GM21367 (cell line): ENCODE data around the gene PCMT1.
"Not testable (repeated sequence)": the region's sequence is repeated elsewhere in the genome, so short reads cannot be mapped to it uniquely, and the experiment has no call there.

Experiments
- ATAC-seq: cut with Tn5 transposase; IDR thresholded peaks from one replicate; pipeline ENCODE4 v1.9.1; 2021; ENCODE audit not compliant: unreplicated experiment

PCMT1 gene

DNA sequence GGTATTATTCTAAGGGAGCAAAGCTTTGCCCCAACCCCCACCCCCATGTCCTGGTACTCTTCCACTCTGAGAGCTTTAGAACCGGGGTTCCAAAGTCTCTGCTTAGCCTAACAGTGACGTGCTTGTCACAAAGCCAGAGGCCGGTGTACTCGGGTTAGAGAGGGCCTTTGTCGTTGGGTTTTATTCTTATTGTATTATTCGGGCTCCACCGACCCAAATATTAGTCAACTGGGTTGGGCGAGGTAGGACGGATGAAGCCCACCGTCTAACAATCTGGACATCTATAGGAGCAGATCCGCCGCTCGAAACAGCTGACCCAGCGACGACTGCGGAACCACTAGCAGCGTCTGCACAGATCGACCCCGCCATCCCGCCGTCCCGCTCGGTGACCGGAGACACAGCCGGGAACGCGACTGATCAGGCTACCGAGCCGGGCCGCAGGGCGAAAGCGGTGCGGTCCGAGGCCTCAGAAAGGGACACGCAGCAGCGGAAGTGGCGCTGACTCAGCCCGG lies 403 bp upstream of the PCMT1 start:
- not testable (repeated sequence) for ATAC-seq

DNA sequence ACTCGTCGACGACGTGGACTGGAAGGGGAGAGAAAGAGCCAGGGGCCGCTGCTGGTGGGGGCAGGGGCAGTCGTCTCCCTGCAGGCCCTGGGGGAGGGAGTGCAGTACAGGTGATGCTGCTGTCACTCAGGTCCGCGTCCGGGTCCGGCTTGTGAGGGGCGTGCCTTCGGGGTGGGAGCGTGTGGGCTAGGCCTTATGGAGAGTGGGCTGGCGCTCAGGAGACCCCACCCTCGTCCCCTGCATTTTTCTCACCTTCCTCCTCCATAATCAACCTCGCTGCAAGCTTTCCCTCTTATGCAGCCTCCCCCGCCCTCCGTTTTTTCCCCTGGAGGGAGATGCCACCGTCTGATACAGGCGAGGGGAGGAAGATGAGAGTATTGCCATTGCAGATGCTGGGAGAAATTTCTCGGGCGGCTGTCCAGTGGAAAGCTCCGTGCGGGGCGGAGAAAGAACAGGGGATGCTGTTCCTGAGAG lies 632 bp downstream of the PCMT1 start:
- ATAC-seq = peak; percentile 41

DNA sequence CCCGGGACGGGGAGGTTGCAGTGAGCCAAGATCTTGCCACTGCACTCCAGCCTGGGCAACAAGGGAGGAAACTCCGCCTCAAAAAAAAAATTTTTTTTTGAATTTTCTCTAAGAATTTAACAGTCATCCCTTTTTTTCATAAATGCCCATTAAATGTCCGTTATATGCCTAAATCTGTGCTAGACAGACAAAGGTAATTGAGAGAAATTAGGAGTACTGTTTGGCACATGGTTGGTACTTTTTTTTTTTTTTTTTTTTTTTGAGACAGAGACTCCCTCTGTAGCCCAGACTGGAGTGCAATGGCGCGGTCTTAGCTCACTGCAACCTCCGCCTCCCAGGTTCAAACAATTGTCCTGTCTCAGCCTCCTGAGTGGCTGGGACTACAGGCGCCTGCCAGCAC lies 1.7 kb downstream of the PCMT1 start:
- no peak for ATAC-seq

DNA sequence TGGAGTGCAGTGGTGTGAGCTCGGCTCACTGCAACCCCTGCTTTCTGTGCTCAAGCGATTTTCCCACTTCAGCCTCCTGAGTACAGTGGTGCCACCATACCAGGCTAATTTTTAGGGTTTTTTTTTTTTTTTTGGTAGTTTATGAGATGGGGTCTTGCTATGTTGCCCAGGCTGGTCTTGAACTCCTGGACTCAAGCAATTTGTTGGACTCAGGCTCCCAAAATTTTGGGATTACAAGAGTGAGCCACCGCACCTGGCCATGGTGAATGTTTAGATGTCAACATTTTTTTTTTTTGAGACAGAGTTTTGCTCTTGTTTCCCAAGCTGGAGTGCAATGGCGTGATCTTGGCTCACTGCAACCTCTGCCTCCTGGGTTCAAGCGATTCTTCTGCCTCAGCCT lies 2.4 kb downstream of the PCMT1 start:
- ATAC-seq = not testable (repeated sequence)

DNA sequence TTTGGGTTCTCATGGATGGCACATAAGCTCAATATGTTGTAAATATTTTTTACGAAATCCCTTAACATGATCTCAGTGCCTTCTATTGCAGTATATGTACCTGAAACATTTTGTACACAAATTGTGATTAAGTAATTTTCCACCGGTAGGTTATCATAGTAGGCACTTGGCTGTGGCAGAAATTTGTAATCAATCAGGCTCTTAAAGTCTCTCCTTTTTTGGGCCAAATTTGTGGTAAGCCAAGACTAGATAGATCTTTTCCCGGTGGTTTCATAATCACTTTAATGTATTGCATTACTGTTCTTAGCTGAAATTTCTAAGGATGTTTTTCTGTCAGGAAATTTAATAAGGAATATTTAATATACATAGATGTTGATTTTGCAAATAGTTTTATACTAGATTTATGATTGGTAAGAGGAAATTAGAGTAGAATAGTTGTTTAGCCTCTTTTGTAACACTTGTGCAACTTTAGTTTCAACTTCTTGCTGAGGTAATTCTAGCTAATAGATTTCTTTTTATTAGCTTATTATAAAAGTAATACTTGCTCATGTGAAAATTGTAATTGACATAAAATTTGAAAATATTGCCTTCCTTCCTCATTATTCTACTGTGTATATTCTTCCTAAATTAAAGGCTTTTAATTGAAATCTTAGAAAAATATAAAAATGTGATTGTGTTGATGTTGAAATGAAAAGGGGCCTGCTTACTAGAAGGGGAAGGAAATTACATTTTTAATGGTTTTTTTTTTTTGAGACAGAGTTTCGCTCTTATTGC lies 3.2 kb downstream of the PCMT1 start:
- ATAC-seq = no peak

DNA sequence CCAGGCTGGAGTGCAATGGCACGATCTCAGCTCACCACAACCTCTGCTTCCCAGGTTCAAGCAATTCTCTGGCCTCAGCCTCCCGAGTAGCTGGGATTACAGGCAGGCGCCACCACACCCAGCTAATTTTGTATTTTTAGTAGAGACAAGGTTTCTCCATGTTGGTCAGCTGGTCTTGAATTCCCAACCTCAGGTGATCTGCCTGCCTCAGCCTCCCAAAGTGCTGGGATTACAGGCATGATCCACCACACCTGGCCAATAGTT lies 3.8 kb downstream of the PCMT1 start:
- not testable (repeated sequence) for ATAC-seq

DNA sequence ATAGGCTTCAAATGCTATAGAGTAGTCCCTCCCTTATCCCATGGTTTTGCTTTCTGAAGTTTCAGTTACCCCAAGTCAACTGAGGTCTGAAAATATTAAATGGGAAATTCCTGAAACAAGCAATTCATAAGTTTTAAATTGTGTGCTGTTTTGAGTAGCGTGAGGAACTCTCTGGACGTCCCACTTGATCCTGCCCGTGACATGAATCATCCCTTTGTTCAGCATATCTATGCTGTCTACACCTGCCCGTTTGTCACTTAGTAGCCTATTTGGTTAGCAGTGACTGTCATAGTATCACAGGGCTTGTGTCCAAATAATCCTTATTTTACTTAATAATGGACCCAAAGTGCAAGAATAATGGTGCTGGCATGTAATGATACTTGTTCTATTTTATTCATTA lies 5.0 kb downstream of the PCMT1 start:
- no peak for ATAC-seq

GRCh38 chr6:149755300-149756260 lies 6.0 kb downstream of the PCMT1 start:
- peak; percentile 58 for ATAC-seq

GRCh38 chr6:149756261-149756636 lies 6.7 kb downstream of the PCMT1 start:
- ATAC-seq = no peak

- ATAC-seq = peak; percentile 95
Observed at GRCh38 chr6:149761438-149761837, 11.9 kb downstream of the PCMT1 start.

GRCh38 chr6:149763866-149764265 lies 14.3 kb downstream of the PCMT1 start:
- no peak for ATAC-seq

DNA sequence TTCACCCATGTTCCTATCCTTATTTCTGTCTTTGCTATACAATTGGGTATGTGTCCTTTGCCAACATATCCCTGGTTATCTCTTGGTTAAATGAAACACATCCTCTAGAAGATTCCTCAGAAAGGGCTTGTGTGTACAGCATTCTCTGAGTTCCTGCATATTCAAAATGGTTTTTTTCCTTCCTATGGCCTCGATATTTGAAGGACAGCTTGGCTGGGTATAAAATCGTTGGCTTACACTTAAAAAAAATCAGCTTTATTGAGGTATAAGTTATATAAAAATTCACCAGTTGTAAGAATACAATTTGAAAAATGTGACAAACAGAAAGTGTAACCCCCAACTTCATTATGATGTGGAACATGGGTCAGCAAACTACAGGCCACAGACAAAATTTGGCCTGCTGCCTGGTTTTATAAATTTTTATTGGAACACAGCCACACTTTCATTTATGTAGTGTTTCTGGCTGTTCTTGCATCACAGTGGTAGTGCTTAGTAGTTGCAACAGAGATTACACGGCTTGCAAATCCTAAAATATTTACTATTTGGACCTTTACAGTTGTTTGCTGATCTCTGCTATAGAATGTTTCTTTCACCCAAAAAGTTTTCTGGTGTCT lies 16.7 kb downstream of the PCMT1 start:
- ATAC-seq = no peak

GRCh38 chr6:149769676-149770075 lies 20.1 kb downstream of the PCMT1 start:
- no peak for ATAC-seq

GRCh38 chr6:149771185-149771584 lies 21.6 kb downstream of the PCMT1 start:
- ATAC-seq = no peak

- ATAC-seq = no peak
Observed at GRCh38 chr6:149771925-149772324, 22.4 kb downstream of the PCMT1 start.

GRCh38 chr6:149777624-149778023 lies 28.1 kb downstream of the PCMT1 start:
- ATAC-seq = no peak

GRCh38 chr6:149779644-149779963 lies 30.1 kb downstream of the PCMT1 start:
- no peak for ATAC-seq

- ATAC-seq = no peak
Observed at GRCh38 chr6:149781715-149782114, 32.2 kb downstream of the PCMT1 start.

DNA sequence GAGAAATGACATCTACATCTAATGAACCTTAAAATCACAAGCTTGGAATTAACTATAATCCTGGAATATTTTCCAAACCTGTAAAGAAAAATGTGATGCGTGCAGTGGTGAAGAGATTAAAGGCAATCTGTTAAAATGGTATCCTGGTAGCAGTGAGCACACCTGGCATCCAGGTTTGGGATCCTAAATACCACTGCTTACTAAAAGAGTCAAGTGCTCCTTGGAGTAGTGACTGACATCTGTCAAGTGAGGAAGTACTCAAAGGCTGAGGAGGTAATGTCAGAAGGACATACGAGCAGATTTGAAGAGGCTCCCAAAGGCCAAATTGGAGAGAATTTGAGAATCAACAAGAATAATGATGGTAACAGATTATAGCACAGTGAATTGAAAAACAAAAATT lies 32.8 kb downstream of the PCMT1 start:
- ATAC-seq = no peak

- ATAC-seq = no peak
Observed at GRCh38 chr6:149783551-149783950, 34.0 kb downstream of the PCMT1 start.

DNA sequence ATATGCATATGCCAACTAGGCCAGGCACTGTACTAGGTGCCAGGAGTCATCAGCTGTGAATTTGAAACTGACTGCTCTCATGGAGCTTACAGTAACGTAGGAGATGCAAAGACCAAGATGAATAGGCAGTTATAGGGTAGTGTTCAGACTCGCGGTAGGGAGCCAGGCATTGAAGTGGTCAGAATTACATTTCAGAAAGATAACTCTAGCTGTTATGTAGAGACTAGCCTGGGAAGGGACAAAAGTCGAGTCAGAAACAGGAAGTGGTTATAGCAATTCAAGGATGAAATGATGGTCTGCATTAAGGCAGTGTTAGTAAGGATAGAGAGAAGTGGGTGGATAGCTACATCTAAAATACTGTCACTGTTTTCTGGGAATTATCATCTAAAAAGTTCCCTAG lies 56.6 kb downstream of the PCMT1 start:
- no peak for ATAC-seq

- no peak for ATAC-seq
Observed at GRCh38 chr6:149809798-149810197, 60.3 kb downstream of the PCMT1 start.
